WERI-Rb-1 (cell line): ENCODE results near the gene CRABP2.

Source experiments
- DNase-seq: peaks from one replicate; pipeline ENCODE4 v3.0.0-alpha.2; 2020
- H3K27ac ChIP-seq: fragments of 250-450 bp; sonication (Bioruptor Pico); 2 replicates; pipeline ENCODE4 v1.5.1; 2020; ENCODE audit warnings: mild to moderate bottlenecking, moderate library complexity
- H3K27me3 ChIP-seq: fragments of 250-450 bp; sonication (Bioruptor Pico); 2 replicates; pipeline ENCODE4 v1.5.1; 2021; ENCODE audit warnings: mild to moderate bottlenecking, low read depth, moderate library complexity; ENCODE audit not compliant: insufficient read depth, severe bottlenecking
- H3K36me3 ChIP-seq: fragments of 250-450 bp; sonication (Bioruptor Pico); 2 replicates; pipeline ENCODE4 v1.5.1; 2020; ENCODE audit warnings: mild to moderate bottlenecking, moderate library complexity
- H3K4me3 ChIP-seq: 2 replicates; pipeline ENCODE4 v1.5.1; 2011; ENCODE audit warnings: low read depth, mild to moderate bottlenecking, control low read depth, low read length
- H3K9me3 ChIP-seq: fragments of 250-450 bp; sonication (Bioruptor Pico); 2 replicates; pipeline ENCODE4 v1.5.1; 2021; ENCODE audit warnings: mild to moderate bottlenecking, moderate library complexity; ENCODE audit not compliant: severe bottlenecking
- CTCF ChIP-seq: IDR thresholded peaks from 2 replicates; pipeline ENCODE4 v1.5.1; 2011; ENCODE audit warnings: low read depth, mild to moderate bottlenecking, control low read depth, inconsistent platforms, low read length

Gene CRABP2

GRCh38 chr1:156658945-156659574 is 46.3 kb downstream of the CRABP2 start:
- no peaks in the 10 kb centered on the region for H3K36me3 ChIP-seq
- H3K9me3 ChIP-seq, result no peaks in the 10 kb centered on the region
- no peak overlapping the region for H3K27ac ChIP-seq
- H3K4me3 ChIP-seq, result no peak overlapping the region
- no peaks in the 10 kb centered on the region for H3K27me3 ChIP-seq
- no peak for DNase-seq
- TF ChIP-seq CTCF, result no peak

GRCh38 chr1:156658496-156658895 is 46.9 kb downstream of the CRABP2 start:
- no peak overlapping the region for H3K27ac ChIP-seq
- H3K4me3 ChIP-seq, result no peak overlapping the region
- H3K9me3 ChIP-seq, result no peaks in the 10 kb centered on the region
- no peaks in the 10 kb centered on the region for H3K27me3 ChIP-seq
- DNase-seq, result no peak
- H3K36me3 ChIP-seq, result no peaks in the 10 kb centered on the region
- TF ChIP-seq CTCF, result no peak

DNA sequence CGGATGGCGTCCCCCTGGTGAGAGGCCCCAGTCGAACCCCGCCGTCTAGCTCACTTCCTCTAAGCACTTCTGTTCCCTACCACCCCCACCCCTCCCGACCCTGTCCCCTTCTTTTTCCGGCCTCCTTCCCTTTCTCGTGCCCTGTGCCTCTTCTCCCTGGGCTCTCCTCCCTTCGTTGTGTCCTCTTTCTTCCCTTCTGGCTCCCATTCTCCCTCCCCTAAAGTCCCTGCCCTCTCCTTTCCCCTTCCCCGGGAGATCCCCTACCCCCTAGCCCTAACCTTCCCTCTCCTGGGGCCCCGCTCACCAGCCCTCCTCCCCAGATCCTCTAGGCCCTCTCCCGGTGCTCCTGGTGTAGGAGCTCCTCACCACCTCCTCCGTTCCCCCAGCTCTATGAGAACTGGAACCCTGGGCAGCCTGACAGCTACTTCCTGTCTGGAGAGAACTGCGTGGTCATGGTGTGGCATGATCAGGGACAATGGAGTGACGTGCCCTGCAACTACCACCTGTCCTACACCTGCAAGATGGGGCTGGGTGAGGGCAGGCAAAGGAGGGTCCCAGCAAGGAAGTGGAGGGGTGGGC is 47.6 kb downstream of the CRABP2 start:
- H3K9me3 ChIP-seq, result no peaks in the 10 kb centered on the region
- no peak for TF ChIP-seq CTCF
- H3K27me3 ChIP-seq, result no peaks in the 10 kb centered on the region
- H3K27ac ChIP-seq, result peak overlapping the region; percentile 65
- H3K36me3 ChIP-seq, result no peaks in the 10 kb centered on the region
- H3K4me3 ChIP-seq, result no peak overlapping the region
- no peak for DNase-seq

- Histone ChIP-seq H3K9me3 (no peaks in the 10 kb centered on the region), H3K27me3 (no peaks in the 10 kb centered on the region), H3K36me3 (no peaks in the 10 kb centered on the region), H3K27ac (peak overlapping the region; percentile 65), H3K4me3 (peak overlapping the region; percentile 40)
- peak; percentile 100 for TF ChIP-seq CTCF
- peak; percentile 93 for DNase-seq
Measured at GRCh38 chr1:156656806-156657740, 48.3 kb downstream of the CRABP2 start.

GRCh38 chr1:156655904-156656516 is 49.4 kb downstream of the CRABP2 start:
- TF ChIP-seq CTCF, result no peak
- Histone ChIP-seq H3K27ac (peak overlapping the region; percentile 83), H3K9me3 (no peaks in the 10 kb centered on the region), H3K27me3 (no peaks in the 10 kb centered on the region), H3K4me3 (no peak overlapping the region), H3K36me3 (no peaks in the 10 kb centered on the region)
- DNase-seq, result no peak
